Measurements from ENCODE around the gene NCBP2.

Gene NCBP2

DNA sequence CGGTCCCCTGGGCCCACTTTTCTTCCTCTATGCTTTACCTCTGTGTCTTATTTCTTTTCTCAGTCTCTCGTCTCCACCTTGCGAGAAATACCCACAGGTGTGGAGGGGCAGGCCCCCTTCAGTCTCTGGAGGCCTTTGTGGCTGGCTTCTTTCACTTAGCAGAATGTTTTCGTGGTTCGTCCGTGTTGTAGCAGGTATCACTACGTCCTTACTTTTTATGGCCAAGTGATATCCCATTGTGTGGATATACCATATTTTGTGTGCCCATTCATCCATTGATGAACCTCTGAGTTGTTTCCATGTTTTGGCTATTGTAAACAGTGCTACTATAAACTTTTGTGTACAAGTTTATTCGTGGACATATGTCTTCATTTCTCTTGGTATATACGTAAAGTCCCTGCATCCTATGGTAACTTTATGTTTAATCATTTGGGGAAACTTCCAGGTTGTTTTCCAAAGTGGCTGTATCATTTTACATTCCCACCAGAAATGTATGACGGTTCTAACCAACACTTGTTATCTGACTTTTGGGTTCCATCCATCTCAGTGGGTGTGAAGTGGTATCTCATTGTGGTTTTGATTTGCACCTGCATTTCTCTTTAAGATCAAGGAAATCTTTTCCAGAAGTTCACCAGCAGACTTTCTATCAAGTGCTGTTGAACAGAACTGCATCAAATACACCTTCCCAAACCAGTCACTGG, 20.8 kb upstream of the NCBP2 start:
- ChIA-PET CTCF (no interaction called here), POLR2A (no interaction called here)

DNA sequence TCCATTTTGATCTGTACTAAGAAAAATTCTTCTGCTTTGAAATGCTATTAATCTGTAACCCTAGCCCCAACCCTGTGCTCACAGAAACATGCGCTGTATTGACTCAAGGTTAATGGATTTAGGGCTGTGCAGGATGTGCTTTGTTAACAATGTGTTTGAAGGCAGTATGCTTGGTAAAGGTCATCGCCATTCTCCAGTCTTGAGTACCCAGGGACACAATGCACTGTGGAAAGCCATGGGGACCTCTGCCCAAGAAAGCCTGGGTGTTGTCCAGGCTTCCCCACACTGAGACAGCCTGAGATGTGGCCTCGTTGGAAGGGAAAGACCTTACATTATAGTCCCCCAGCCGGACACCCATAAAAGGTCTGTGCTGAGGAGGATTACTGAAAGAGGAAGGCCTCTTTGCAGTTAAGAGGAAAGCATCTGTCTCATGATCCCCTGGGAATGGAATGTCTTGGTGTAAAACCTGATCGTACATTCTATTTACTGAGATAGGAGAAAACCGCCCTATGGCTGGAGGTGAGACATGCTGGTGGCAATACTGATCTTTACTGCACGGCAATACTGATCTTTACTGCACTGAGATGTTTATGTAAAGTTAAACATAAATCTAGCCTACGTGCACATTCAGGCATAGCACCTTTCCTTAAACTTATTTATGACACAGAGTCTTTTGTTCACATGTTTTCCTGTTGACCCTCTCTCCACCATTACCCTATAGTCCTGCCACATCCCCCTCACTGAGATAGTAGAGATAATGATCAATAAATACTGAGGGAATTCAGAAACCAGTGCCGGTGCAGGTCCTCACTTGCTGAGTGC, 20.0 kb upstream of the NCBP2 start:
- TF ChIP-seq ZNF384 (IDR thresholded peaks at IDR 0.05) (no peak), L3MBTL2 (conservative IDR thresholded peaks at IDR 0.05) (no peak), CTBP1 (IDR thresholded peaks at IDR 0.05; ENCODE audit: borderline replicate concordance) (no peak), FOXK2 (IDR thresholded peaks at IDR 0.05) (no peak), SP1 (IDR thresholded peaks at IDR 0.05) (no peak), FOXA1 (IDR thresholded peaks at IDR 0.05) (no peak), ARNT (IDR thresholded peaks at IDR 0.05) (no peak), BHLHE40 (IDR thresholded peaks at IDR 0.05; ENCODE audit: borderline replicate concordance) (no peak), TARDBP (IDR thresholded peaks at IDR 0.05) (no peak), NFRKB (IDR thresholded peaks at IDR 0.05) (no peak), SUZ12 (IDR thresholded peaks at IDR 0.05) (no peak), HDGF (IDR thresholded peaks at IDR 0.05; ENCODE audit: borderline replicate concordance) (no peak), ELF4 (IDR thresholded peaks at IDR 0.05) (no peak), LEF1 (IDR thresholded peaks at IDR 0.05; ENCODE audit: borderline replicate concordance) (no peak), FOXM1 (IDR thresholded peaks at IDR 0.05; ENCODE audit: borderline replicate concordance) (no peak)
- POLR2A ChIA-PET: no interaction called here
- no peak for DNase-seq (ENCODE audit: extremely low spot score)
- CTCF ChIA-PET: no interaction called here

More for the DNA sequence above, 20.8 kb upstream of the NCBP2 start:
- TF ChIP-seq FOXA1 (IDR thresholded peaks at IDR 0.05) (no peak), TARDBP (IDR thresholded peaks at IDR 0.05) (no peak), CTBP1 (IDR thresholded peaks at IDR 0.05; ENCODE audit: borderline replicate concordance) (no peak), ARNT (IDR thresholded peaks at IDR 0.05) (no peak), LEF1 (IDR thresholded peaks at IDR 0.05; ENCODE audit: borderline replicate concordance) (no peak), L3MBTL2 (conservative IDR thresholded peaks at IDR 0.05) (no peak), HDGF (IDR thresholded peaks at IDR 0.05; ENCODE audit: borderline replicate concordance) (no peak), NFRKB (IDR thresholded peaks at IDR 0.05) (no peak), ELF4 (IDR thresholded peaks at IDR 0.05) (no peak), FOXM1 (IDR thresholded peaks at IDR 0.05; ENCODE audit: borderline replicate concordance) (no peak), BHLHE40 (IDR thresholded peaks at IDR 0.05; ENCODE audit: borderline replicate concordance) (no peak), ZNF384 (IDR thresholded peaks at IDR 0.05) (no peak)
- DNase-seq (ENCODE audit: extremely low spot score): no peak

DNA sequence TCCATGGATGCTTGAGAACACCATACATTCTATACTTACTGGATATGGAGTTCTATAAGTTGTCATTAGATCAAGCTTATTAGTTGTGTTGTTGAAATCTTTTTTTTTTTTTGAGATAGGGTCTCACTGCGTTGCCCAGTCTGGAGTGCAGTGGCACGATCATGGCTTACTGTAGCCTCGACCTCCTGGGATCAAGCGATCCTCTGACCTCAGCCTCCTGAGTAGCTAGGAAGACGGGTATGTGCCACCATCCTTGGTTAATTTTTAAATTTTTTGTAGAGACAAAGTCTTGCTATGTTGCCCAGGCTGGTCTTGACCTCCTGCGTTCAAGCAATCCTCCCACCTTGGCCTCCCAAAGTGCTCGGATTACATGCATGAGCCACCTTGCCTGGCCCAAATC, 12.5 kb upstream of the NCBP2 start:
- CTCF ChIA-PET: no interaction called here
- POLR2A ChIA-PET: no interaction called here

DNA sequence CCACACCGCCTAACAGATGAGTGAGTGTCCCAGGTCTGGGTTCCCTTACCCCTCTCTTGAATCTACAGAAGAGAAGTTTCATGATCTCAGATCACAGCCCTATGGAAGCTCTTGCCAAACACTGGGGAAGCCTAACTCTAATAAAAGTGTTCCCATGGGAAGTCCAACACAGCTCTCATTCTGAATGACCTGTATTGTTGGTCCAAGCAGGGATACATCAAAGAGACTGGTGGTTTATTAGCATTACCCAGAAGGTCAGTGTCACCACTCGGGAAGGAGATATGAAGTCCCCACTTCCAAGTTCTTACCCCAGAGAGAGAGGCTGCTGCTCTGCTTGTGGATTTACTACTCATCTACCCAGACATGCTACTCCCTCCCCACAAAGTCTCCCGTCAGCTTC, 9.0 kb upstream of the NCBP2 start:
- no peak for TF ChIP-seq FOXA1 (IDR thresholded peaks at IDR 0.05)
- TF ChIP-seq ELF4 (IDR thresholded peaks at IDR 0.05): no peak
- no peak for TF ChIP-seq L3MBTL2 (conservative IDR thresholded peaks at IDR 0.05)
- TF ChIP-seq LEF1 (IDR thresholded peaks at IDR 0.05; ENCODE audit: borderline replicate concordance): no peak
- TF ChIP-seq CTBP1 (IDR thresholded peaks at IDR 0.05; ENCODE audit: borderline replicate concordance): no peak
- no peak for TF ChIP-seq TARDBP (IDR thresholded peaks at IDR 0.05)
- TF ChIP-seq SP1 (IDR thresholded peaks at IDR 0.05): no peak
- TF ChIP-seq FOXM1 (IDR thresholded peaks at IDR 0.05; ENCODE audit: borderline replicate concordance): no peak
- TF ChIP-seq NFRKB (IDR thresholded peaks at IDR 0.05): no peak
- TF ChIP-seq PKNOX1 (IDR thresholded peaks at IDR 0.05): no peak
- TF ChIP-seq FOXK2 (IDR thresholded peaks at IDR 0.05): no peak
- no peak for TF ChIP-seq ZNF384 (IDR thresholded peaks at IDR 0.05)
- TF ChIP-seq BHLHE40 (IDR thresholded peaks at IDR 0.05; ENCODE audit: borderline replicate concordance): no peak
- no peak for TF ChIP-seq HDGF (IDR thresholded peaks at IDR 0.05; ENCODE audit: borderline replicate concordance)
- no peak for TF ChIP-seq ARNT (IDR thresholded peaks at IDR 0.05)
- TF ChIP-seq SUZ12 (IDR thresholded peaks at IDR 0.05): no peak
- POLR2A ChIA-PET: interaction anchor here (0.7 kb wide), 1 partner anchor 9 kb away, joined by 3 read pairs; the partner anchor contains the start of gene NCBP2
- no peak for DNase-seq (ENCODE audit: extremely low spot score)
- CTCF ChIA-PET: no interaction called here

More for the DNA sequence above, 12.5 kb upstream of the NCBP2 start:
- no peak for TF ChIP-seq PKNOX1 (IDR thresholded peaks at IDR 0.05)
- TF ChIP-seq FOXM1 (IDR thresholded peaks at IDR 0.05; ENCODE audit: borderline replicate concordance): no peak
- no peak for TF ChIP-seq FOXK2 (IDR thresholded peaks at IDR 0.05)
- no peak for DNase-seq (ENCODE audit: extremely low spot score)

DNA sequence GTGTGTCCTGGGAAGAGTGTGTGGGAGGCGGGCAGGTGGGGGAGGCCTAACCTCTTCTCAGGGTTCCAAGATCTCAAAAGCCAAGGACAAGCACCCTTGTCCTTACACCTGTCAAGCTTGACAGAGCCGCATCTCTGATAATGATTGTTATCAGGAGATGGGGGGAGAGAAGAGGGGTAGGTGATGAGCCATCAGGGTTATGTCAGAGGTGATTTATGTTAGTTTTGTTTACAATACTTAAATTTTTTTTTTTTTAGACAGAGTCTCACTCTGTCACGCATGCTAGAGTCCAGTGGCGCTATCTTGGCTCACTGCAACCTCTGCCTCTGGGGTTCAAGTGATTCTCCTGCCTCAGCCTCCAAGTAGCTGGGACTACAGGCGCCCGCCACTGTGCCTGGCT, 7.4 kb upstream of the NCBP2 start:
- no peak for DNase-seq (ENCODE audit: extremely low spot score)
- ChIA-PET POLR2A (no interaction called here), CTCF (no interaction called here)
- TF ChIP-seq FOXA1 (IDR thresholded peaks at IDR 0.05) (no peak), CTBP1 (IDR thresholded peaks at IDR 0.05; ENCODE audit: borderline replicate concordance) (no peak), BHLHE40 (IDR thresholded peaks at IDR 0.05; ENCODE audit: borderline replicate concordance) (no peak), ZNF384 (IDR thresholded peaks at IDR 0.05) (no peak)

DNA sequence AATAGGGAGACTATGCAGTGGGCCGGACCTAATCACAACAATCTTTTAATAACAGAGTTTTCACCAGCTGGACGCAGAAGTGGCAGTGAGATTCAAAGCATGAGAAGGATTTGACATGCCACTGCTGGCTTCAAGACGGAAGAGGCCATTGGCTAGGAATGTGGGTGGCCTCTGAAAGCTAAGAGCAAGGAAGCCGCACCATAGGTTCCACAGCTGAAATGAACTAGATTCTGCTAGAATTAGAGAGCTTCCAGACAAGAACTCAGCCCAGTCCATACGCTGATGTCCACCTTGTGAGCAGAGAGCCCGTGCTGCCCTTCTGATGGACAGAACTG, 6.9 kb upstream of the NCBP2 start:
- TF ChIP-seq LEF1 (IDR thresholded peaks at IDR 0.05; ENCODE audit: borderline replicate concordance) (no peak), BHLHE40 (IDR thresholded peaks at IDR 0.05; ENCODE audit: borderline replicate concordance) (no peak), ELF4 (IDR thresholded peaks at IDR 0.05) (no peak), NFRKB (IDR thresholded peaks at IDR 0.05) (no peak), L3MBTL2 (conservative IDR thresholded peaks at IDR 0.05) (no peak), PKNOX1 (IDR thresholded peaks at IDR 0.05) (no peak), CTBP1 (IDR thresholded peaks at IDR 0.05; ENCODE audit: borderline replicate concordance) (no peak), FOXA1 (IDR thresholded peaks at IDR 0.05) (no peak), ARNT (IDR thresholded peaks at IDR 0.05) (no peak), FOXK2 (IDR thresholded peaks at IDR 0.05) (no peak), FOXM1 (IDR thresholded peaks at IDR 0.05; ENCODE audit: borderline replicate concordance) (no peak), ZNF384 (IDR thresholded peaks at IDR 0.05) (no peak), SP1 (IDR thresholded peaks at IDR 0.05) (no peak), TARDBP (IDR thresholded peaks at IDR 0.05) (no peak), HDGF (IDR thresholded peaks at IDR 0.05; ENCODE audit: borderline replicate concordance) (no peak), SUZ12 (IDR thresholded peaks at IDR 0.05) (no peak)
- no peak for DNase-seq (ENCODE audit: extremely low spot score)
- ChIA-PET CTCF (no interaction called here), POLR2A (no interaction called here)
